HG02763 (cell line): ENCODE measurements around the gene SAE1.
"Not testable (repeated sequence)": the region's sequence is repeated elsewhere in the genome, so short reads cannot be mapped to it uniquely, and the experiment has no call there.

Experiments used
- ATAC-seq: cut with Tn5 transposase; IDR thresholded peaks from one replicate; pipeline ENCODE4 v1.9.1; 2021; ENCODE audit warnings: mild to moderate bottlenecking, moderate library complexity; ENCODE audit not compliant: unreplicated experiment

Gene SAE1

DNA sequence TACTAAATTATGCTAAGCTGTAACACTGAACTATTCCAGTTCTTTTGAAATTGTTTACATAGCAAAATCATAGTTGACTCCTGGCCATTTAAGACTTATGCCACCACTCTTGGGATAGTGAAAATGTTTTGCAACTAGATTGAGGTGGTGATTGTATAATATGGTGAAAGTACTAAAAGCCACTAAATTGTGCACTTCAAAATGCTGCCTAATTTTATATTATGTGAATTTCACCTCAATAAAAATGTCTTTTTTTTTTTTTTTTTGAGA is 5.0 kb upstream of the SAE1 start:
- no peak for ATAC-seq

DNA sequence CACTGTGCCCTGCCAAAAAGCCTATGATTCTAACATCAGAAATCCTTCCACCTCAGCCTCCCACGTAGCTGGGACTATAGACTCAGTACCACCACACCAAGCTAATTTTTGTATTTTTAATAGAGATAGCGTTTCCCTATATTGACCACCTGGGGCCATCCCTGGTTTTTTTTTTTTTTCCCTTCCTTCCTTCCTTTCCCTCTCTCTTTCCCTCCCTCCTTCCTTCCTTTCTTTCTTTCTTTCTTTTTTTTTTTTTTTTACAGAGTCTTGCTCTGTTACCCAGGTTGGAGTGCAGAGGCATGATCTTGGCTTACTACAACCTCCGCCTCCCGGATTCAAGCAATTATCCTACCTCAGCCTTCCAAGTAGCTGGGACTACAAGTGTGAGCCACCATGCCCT is 1.1 kb upstream of the SAE1 start:
- no peak for ATAC-seq

DNA sequence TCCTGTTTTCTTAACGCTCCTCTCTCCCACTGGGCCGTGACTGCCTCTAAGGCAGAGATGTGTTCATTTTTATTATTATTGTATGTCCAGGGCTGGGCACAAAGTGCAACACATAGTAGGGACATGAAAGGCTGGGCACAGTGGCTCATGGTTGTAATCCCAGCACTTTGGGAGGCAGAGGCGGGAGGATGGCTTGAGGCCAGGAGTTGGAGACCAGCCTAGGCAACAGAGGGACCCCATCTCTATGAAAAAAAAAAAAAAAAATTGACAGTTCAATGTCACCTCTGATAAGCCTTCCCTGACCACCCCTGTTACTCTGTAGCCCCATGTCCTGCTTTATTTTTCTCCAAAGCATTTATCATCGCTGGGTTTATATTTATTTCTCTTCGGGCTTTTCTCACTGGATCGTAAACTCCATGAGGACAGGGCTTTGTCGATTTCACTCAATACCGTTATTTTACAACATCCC is 481 bp upstream of the SAE1 start:
- no peak for ATAC-seq

DNA sequence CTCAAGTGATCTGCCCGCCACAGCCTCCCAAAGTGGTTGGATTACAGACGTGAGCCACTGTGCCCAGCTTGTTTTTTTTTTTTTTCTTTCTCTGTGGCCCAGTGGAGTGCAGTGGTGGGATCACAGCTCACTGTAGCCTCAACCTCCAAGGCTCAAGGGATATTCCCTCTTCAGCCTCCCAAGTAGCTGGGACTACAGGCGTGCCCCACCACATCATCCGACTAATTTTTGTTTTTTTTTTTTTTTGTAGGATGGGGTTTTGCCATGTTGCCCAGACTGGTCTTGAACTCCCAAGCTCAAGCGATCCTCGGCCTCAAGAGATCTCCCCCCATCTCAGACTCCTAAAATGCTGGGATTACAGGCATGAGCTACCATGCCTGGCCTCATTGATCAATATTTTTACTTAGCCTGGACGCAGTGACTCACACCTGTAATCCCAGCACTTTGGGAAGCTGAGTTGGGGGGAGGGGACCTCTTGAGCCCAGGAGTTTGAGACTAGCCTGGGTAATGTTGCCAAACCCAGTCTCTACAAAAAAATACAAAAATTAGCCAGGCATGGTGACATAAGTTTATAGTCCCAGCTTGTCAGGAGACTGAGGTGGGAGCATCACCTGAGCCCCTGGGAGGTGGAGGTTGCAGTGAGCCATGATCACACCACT is 1.7 kb downstream of the SAE1 start:
- no peak for ATAC-seq

DNA sequence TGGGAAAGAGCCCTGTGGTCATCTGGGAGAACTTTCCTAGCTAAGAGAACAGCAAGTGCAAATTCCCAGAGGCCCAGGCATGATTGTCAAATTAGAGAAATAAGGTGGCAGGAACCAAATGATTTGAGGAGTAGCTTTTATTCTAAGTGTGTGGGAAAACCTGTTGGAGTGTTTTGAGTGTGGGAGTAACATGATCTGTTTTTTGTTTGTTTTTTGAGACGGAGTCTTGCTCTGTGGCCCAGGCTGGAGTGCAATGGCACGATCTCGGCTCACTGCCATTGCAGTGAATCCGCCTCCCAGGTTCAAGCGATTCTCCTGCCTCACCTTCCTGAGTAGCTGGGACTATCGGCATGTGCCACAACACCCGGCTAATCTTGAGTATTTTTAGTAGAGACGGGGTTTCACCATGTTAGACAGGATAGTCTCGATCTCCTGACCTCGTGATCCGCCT is 2.4 kb downstream of the SAE1 start:
- no peak for ATAC-seq

DNA sequence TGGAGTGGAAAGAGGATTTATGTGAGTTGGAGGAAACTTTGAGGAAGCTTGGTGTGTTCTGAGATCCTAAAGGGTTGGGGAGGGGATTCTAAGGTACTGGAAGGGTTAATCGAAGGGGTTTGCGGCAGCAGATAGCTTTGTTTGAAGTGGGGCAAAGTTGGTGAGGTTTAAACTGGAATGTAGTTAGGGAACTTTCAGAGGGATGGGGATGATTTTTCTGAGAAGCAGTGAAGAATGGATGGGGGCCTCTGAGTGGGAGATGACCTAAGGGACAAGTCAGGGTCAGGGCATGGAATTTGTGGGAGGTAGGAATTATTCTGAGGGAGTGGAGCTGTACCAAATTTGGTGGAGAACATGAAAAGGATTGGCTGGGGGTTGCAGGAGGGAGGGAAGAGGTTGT is 3.9 kb downstream of the SAE1 start:
- no peak for ATAC-seq

DNA sequence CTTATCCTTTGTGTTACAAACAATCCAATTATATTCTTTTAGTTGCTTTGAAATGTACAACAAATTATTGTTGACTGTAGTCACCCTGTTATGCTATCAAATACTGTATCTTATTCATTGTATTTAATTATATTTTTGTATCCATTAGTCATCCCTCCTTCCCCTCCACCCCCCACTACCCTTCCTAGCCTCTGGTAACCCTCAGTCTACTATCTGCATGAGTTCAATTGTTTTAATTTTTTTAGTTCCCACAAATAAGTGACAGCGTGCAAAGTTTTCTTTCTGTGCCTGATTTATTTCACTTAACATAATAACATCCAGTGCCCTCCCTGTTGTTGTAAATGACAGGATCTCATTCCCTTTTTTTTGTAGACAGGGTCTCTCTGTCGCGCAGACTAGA is 4.5 kb downstream of the SAE1 start:
- ATAC-seq = no peak

DNA sequence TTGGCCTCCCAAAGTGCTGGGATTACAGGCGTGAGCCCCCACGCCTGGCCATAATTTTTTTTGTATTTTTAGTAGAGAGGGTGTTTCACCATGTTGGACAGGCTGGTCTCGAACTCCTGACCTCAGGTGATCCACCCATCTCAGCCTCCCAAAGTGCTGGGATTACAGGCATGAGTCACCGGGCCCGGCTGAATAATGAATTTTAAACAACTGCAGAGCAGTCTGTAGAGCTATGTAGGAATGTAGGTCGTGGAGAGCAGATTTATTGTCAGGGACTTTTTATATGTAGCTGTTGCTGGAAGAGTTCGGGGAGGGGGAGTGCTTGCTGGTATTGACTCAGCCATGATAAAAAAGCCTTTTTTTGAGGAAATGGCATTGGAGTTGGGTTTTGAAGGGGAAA is 10.6 kb downstream of the SAE1 start:
- ATAC-seq = not testable (repeated sequence)

DNA sequence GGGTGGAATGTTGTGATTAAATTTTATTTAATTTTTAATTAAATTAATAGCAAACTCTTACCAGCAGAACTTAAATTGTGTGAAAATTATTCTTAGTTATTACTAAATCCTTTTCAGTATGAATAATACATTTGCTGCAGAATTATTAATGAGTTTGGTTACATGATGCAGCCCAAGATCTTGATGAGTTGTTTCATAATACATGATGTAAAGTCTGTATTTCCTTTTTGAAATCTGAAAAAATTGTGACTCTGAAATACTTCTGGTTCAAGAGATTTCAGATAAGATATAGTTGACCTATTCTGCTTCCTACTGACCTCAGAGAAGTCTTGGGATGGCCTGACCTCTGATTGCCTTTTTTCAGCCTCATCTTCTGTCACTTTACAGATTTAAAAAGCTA is 11.1 kb downstream of the SAE1 start:
- no peak for ATAC-seq

DNA sequence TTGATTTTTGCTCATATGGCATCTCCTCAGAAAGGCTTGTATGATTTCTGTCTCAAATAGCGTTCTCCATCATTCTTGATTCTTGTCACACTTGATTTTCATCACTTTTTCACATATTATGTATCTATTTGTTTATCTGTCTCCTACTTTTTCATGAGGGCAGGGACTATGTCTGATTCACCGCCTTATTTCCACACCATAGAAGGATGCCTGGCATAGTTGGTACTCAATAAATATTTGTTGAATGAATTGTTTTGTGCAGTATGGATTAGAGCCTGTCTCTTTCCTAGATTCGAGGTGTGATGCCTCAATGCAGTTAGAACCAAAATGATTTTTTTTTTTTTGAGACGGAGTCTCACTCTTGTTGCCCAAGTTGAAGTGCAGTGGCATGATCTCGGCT is 12.1 kb downstream of the SAE1 start:
- no peak for ATAC-seq

DNA sequence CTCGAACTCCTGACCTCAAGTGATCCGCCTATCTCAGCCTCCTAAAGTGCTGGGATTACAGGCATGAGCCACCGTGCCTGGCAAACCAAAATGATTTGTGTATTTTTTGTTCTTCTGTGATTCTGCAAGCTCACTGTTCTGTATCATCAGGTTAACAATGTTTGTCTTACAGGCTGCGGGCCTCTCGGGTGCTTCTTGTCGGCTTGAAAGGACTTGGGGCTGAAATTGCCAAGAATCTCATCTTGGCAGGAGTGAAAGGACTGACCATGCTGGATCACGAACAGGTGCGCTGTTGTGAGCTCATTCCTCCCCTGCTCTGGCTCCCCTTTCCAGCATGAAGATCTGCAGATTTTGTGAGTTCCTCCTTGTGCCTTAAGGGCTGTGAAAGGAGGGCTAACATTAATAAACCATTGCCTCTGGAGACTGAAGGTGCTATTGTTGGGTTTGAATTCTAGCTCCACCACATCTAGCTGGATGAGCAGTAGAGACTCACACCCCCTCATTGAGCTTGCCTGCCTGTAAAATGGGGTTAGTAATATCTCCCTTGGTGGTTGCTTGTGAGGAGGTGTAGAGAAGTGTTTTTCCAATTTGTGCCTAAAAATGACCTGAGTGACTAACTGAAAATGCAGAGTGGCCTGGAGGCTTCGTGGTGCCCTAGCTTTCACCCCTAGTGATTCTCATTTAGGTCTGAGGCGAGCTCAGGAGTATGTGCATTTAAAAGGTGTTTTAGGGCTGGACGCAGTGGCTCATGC is 12.9 kb downstream of the SAE1 start:
- ATAC-seq = no peak

DNA sequence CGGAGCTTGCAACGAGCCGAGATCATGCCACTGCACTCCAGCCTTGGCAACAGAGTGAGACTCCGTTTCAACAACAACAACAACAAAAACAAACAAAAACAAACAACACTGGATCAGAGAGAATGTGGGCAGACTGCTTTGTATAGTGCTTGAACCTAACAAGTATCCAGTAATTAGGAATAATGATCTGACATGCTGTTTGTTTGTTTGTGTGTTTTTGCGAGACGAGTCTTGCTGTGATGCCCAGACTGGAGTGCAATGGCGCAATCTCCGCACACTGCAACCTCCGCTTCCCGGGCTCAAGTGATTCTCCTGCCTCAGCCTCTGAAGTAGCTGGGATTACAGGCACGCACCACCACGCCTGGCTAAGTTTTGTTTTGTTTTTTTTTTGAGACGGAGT is 14.0 kb downstream of the SAE1 start:
- ATAC-seq = no peak

DNA sequence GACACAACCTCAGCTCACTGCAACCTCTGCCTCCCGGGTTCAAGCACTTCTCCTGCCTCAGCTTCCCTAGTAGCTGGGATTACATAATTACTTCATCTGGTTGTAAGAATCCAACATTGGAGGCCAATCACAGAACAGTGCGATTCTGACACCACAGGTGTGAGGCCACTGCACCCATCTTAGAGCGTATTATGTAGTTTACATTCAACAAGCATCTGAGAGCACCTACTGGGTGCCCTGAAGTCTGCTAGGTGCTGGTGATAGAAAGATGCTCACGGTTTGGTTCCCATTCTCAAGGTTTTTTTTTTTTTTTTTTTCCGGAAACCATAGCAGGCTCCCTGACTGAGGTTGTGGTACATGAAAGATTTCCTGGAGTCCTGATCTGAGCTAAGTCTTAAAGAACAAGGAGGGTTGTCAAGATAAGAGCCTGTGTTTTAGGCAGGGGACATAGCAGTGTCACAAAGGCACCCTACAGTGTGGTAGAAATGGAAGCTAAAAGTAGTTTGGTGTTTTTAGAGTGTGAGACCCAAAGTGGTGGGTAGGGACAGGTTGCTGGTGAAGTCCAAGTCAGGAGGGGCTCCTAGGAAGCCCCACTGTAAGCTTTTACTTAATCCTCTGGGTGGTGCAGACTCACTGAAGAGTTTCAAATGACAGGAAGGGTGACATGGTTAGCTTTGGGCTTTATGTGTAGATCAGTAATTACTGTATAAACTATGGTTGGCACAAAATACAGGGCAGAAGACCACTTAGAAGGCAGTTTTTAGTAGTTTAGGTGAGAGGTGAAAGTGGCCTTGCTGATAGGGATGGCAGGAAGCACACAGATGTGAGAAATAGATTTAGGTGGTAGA is 15.2 kb downstream of the SAE1 start:
- no peak for ATAC-seq

DNA sequence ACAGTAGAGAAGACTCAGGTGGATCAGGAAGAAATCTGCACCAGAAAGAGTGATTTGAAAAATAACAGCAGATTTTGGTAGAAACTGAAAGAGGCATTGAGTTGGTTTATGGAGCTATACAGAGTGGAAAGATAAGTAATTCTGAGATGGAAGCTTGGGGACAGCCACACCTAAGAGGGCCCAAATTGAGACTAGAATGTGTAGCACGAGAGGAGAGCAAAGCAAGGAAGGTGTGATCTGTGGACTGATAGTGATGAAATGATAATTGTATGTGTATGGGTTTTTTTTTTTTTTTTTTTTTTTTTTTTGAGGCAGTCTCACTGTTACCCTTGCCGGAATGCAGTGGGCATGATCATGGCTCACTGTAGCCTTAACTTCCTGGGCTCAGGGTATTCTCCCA is 16.3 kb downstream of the SAE1 start:
- ATAC-seq = no peak

DNA sequence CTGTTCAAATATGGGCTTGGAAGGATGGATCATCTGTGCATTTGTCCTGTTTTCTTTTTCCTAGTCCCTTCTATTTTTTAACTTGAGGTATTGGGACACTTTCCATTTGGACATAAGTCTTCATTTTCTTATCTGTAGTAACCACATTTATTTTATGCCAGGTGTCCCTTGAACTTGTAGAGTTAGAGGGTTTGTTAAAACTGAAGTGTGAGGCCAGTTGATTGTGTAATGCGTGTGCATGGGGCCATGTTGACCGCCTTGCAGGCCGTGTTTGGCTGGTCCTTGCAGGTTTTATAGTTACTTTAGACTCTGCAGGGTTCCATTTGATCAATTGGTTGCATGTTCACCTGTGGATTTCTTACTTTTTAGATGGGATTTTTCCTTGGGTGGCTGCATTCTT is 21.0 kb downstream of the SAE1 start:
- no peak for ATAC-seq

DNA sequence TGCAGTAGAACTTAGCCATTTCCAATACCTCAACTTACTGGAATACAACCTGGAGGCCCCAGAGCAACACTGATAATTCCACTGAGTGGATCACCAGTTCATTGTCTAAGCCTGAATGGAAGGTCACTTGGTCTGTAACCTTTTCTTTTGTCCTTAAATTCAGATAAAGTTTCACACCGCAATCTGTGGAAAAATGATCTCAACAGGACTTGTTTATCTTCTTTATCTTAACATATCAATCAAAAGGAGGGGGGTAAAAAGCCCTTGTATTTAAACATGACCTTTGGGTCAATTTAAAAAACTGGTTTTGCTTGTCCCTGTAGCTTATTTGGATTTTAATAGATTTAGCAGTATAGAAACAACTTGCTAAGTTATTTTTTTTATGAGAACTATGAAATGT is 21.6 kb downstream of the SAE1 start:
- no peak for ATAC-seq

DNA sequence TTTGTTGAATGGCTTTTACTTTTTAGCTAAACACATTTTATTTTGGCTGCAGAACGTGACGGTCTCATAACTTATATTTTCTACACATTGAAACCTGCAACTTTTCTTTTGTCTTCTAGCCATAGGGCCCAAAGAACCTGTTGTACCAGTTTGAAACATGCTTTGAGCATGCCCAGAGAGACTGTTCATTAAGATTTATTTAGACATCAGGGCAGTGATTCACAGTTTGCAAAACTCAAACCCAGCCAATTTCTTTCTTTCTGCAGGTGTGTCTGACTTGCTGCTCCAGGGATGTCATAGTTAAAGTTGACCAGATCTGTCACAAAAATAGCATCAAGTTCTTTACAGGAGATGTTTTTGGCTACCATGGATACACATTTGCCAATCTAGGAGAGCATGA is 22.0 kb downstream of the SAE1 start:
- no peak for ATAC-seq

DNA sequence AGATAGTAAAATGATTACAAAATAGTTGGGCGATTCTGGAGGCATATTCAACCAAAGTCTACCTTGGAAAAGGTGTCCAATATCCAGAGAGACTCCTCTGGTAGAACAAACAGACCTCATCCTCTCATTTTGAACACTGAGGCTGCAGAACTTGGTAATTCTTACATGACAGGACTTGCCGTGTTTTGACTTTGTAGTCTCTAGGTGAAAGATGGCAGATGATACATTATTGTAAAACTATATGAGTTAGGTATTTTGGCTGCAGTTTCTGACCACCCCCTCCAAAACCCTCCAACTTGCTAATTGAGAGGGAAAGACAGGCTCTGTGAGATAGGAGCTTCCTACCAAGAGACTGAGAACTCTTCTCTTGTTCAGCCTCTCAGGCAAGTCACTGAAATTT is 22.6 kb downstream of the SAE1 start:
- no peak for ATAC-seq

DNA sequence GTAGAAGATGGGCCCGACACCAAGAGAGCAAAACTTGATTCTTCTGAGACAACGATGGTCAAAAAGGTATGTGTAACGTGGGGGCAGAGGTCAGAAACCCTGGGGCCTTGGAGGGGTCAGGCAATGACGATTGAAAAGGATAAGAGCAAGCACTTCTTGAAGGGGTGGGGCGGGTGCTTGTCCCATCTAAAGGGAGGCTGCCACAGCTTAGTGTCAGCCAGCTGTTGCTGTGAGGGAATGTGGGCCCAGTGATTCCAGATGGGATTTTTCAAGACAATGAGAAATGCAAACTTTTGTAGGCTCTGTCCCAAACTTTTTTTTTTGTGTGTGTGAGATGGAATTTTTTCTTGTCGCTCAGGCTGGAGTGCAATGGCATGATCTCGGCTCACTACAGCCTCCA is 24.5 kb downstream of the SAE1 start:
- no peak for ATAC-seq

DNA sequence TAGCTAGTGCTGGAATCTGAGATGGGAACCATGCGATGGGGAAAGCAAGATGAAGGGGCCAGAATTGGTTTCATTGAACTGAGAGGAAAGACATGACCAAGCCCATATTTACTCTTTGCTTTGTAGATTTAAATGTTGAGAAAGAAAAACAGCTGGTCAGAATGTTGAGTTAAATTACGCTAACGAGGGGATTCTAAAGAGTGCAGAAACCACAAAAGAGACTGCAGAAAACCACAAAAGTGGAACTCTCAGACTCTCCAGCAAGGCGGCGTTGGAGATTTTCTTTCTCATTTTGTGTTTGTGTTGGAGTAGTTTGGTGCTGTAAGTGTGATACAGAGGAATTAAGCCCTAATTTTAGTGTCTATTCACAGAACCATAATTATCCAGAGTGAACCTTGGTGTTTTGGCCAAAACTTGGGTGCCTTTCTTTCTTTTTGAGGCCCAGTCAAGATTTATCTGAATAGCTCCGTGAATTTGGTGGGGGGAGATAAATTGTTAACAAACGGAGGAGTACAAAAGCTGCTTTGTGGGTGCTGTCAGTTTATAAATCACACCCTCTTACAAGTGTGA is 26.3 kb downstream of the SAE1 start:
- no peak for ATAC-seq

DNA sequence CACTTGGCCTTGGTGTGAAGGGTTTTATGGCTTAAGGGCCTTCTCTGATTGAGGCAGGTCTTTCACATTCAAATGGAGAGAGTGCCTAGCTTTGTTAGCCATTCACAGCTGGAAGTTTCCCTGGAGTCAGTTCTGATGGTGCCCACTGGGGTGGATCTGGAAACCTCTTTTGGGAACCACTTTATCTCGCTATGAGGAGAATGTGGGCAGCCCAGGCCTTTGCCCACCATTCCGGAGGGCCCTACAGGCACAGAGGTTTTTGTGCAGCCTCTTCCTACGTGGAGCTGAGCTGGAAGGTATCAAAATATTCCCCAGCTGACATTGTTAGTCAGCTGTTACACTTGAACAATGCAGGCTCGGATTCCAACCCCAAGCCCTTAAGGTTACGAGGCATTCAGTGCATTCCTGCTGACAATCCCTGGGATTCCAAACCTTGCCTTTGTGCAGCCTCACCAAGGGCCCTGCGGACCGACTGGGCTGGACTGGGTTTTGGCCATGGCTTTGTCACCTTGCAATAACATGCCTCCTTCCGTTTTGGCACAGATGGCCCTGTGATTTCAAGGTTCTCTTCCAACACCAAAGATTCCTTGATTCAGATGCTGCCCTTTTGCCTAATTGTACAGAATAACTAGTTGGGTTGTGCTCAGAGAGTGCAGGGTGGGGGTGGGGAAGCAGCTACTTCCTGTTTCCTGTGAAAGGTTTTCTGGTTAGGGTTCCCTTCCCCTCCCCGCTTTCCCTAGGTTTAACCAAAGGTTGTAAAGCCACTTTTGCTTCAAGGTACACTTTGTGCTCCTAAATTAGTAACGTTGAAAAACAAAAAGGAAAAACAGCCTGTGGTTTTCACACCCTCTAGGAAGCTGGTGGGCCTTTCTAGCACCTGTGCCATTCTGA is 27.0 kb downstream of the SAE1 start:
- no peak for ATAC-seq
